SK-MEL-5 (cell line): ENCODE results near the gene FAM210B. TPM values are rescaled to one million over a fixed set of nuclear protein-coding genes. Genes with fewer than 3 reads are reported as not detected.

ENCODE experiments used
- DNase-seq: peaks from one replicate; pipeline ENCODE4 v3.0.0-alpha.2; 2016; ENCODE audit warnings: low read depth, low spot score
- in situ Hi-C: cut with HindIII; loops from 2 replicates; pipeline ENCODE4 v1.10.0; 2016; ENCODE audit warnings: low sequenced_read_pairs, high pct_unique_total_duplicates, low pct_unique_long_range_greater_than_20kb
- total RNA-seq: library from RNA; depleted of rRNA; stranded (reverse); fragments of >200 nt; shearing (Covaris generic); gene quantifications from 2 replicates; pipeline ENCODE4 v1.2.3, GENCODE V29; 2014

Gene FAM210B
- total RNA-seq, 1 experiment from 2014 or later: 201 TPM

- in situ Hi-C loops: no loop called here
- no peak for DNase-seq
These were observed 704 bp upstream of the FAM210B start for GRCh38 chr20:56358070-56358469.

- peak; percentile 94 for DNase-seq
- in situ Hi-C loops: no loop called here
These were observed 698 bp downstream of the FAM210B start for GRCh38 chr20:56359212-56360132.

- no peak for DNase-seq
- in situ Hi-C loops: no loop called here
These were observed 1.5 kb downstream of the FAM210B start for GRCh38 chr20:56360133-56360907.

- in situ Hi-C loops: no loop called here
These were observed 2.1 kb downstream of the FAM210B start for GRCh38 chr20:56360908-56361205.

GRCh38 chr20:56361900-56362299 lies 3.1 kb downstream of the FAM210B start:
- no peak for DNase-seq
- in situ Hi-C loops: no loop called here

More at GRCh38 chr20:56360908-56361205, 2.1 kb downstream of the FAM210B start:
- DNase-seq: no peak

- in situ Hi-C loops: no loop called here
- no peak for DNase-seq
These were observed 4.1 kb downstream of the FAM210B start for GRCh38 chr20:56362833-56363413.

- in situ Hi-C loops: no loop called here
- no peak for DNase-seq
These were observed 4.7 kb downstream of the FAM210B start for GRCh38 chr20:56363491-56363890.

- DNase-seq: peak; percentile 68
- in situ Hi-C loops: no loop called here
These were observed 9.8 kb downstream of the FAM210B start for GRCh38 chr20:56368351-56369134.

- in situ Hi-C loops: no loop called here
- DNase-seq: no peak
These were observed 10.4 kb downstream of the FAM210B start for GRCh38 chr20:56369179-56369578.

GRCh38 chr20:56371977-56372376 lies 13.2 kb downstream of the FAM210B start:
- DNase-seq: no peak
- in situ Hi-C loops: no loop called here

- in situ Hi-C loops: no loop called here
- no peak for DNase-seq
These were observed 14.1 kb downstream of the FAM210B start for GRCh38 chr20:56372850-56373249.

GRCh38 chr20:56373942-56374341 lies 15.2 kb downstream of the FAM210B start:
- in situ Hi-C loops: no loop called here
- no peak for DNase-seq

- no peak for DNase-seq
- in situ Hi-C loops: no loop called here
These were observed 17.6 kb downstream of the FAM210B start for GRCh38 chr20:56376331-56376730.

GRCh38 chr20:56378386-56378785 lies 19.6 kb downstream of the FAM210B start:
- DNase-seq: no peak

GRCh38 chr20:56380375-56380774 lies 21.6 kb downstream of the FAM210B start:
- no peak for DNase-seq
- in situ Hi-C loops: no loop called here

More at GRCh38 chr20:56378386-56378785, 19.6 kb downstream of the FAM210B start:
- in situ Hi-C loops: no loop called here

- in situ Hi-C loops: no loop called here
- no peak for DNase-seq
These were observed 22.7 kb downstream of the FAM210B start for GRCh38 chr20:56381501-56381900.

GRCh38 chr20:56382696-56383095 lies 23.9 kb downstream of the FAM210B start:
- DNase-seq: no peak
- in situ Hi-C loops: no loop called here

- in situ Hi-C loops: no loop called here
- no peak for DNase-seq
These were observed 24.6 kb downstream of the FAM210B start for GRCh38 chr20:56383334-56383733.
